ENCODE measurements around the gene USP17L29. TPM values are rescaled to one million over a fixed set of nuclear protein-coding genes. Genes with fewer than 3 reads are reported as not detected.
"Not testable (repeated sequence)": the region's sequence is repeated elsewhere in the genome, so short reads cannot be mapped to it uniquely, and the experiment has no call there.

The USP17L29 gene
- total RNA-seq, 1 experiment from 2014 or later: not detected

GRCh38 chr4:9334358-9334757 is 19.1 kb upstream of the USP17L29 start, which contains the start of gene USP17L26:
TSS of gene USP17L26 (plus strand) at chr4:9334658. CDS start at chr4:9334658, 0 bp downstream.
- H2AFZ ChIP-seq (ENCODE audit: low read depth, low read length, poor library complexity, severe bottlenecking); H3K9me2 ChIP-seq (ENCODE audit: insufficient read depth); H3K9me3 ChIP-seq (ENCODE audit: control insufficient read depth in 1 of 2, insufficient read depth in 1 of 2, low read depth in 1 of 2, low read length in 2 of 2); RAD21 ChIA-PET (ENCODE audit: low non-redundant PET in 1 of 2, low total read pairs in 2 of 2, uncharacterized antibody in 2 of 2, unreplicated experiment in 2 of 2); DNase-seq (ENCODE audit: low read depth, low spot score); H4K20me1 ChIP-seq (ENCODE audit: insufficient read depth); H3K27me3 ChIP-seq (ENCODE audit: insufficient read depth, low read length); H3K79me2 ChIP-seq (ENCODE audit: insufficient read depth, low read length); BruUV-seq (replicated peaks); CTCF ChIA-PET; H3K9ac ChIP-seq (ENCODE audit: low read length); H3K36me3 ChIP-seq (ENCODE audit: control insufficient read depth in 1 of 2, insufficient read depth in 2 of 2, low read length in 2 of 2); H3K4me2 ChIP-seq (ENCODE audit: low read length); H3K4me3 ChIP-seq (replicated peaks in 1 of 2; ENCODE audit: low read depth in 1 of 2, low read length in 2 of 2); intact Hi-C loops (cut with micrococcal nuclease); H3K4me1 ChIP-seq (ENCODE audit: control insufficient read depth in 1 of 2, insufficient read depth in 2 of 2, low read length in 2 of 2); H3K27ac ChIP-seq (ENCODE audit: low read depth, low read length); ATAC-seq; POLR2A ChIA-PET: not testable (repeated sequence)

DNA sequence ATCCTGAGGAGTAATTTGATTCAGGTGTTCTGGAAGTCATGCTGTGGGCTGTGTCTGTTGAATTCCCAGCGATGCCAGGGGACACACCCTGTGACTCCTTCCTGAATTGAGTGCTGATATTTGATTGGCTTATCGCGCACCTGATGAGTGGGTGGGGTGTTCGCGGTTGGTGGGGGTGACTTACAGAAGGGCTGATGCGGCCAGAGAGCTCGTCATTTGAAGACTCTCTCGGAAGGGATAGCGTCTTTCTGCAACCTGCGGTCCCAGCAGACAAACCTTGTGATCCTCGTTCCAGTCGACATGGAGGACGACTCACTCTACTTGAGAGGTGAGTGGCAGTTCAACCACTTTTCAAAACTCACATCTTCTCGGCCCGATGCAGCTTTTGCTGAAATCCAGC is 14.3 kb upstream of the USP17L29 start, which contains the start of gene USP17L5:
Gene USP17L5 (plus strand): TSS at position 301 of the 400 bp plus-strand sequence. CDS start 0 bp downstream, at position 301.
- RAD21 ChIA-PET (ENCODE audit: low non-redundant PET in 1 of 2, low total read pairs in 2 of 2, uncharacterized antibody in 2 of 2, unreplicated experiment in 2 of 2); BruUV-seq (replicated peaks); intact Hi-C loops (cut with micrococcal nuclease); H3K36me3 ChIP-seq (ENCODE audit: control insufficient read depth in 1 of 2, insufficient read depth in 2 of 2, low read length in 2 of 2); H3K9me3 ChIP-seq (ENCODE audit: control insufficient read depth in 1 of 2, insufficient read depth in 1 of 2, low read depth in 1 of 2, low read length in 2 of 2); H4K20me1 ChIP-seq (ENCODE audit: insufficient read depth); H3K27ac ChIP-seq (ENCODE audit: low read depth, low read length); DNase-seq (ENCODE audit: low read depth, low spot score); H3K4me1 ChIP-seq (ENCODE audit: control insufficient read depth in 1 of 2, insufficient read depth in 2 of 2, low read length in 2 of 2); H3K9me2 ChIP-seq (ENCODE audit: insufficient read depth); POLR2A ChIA-PET; H3K4me3 ChIP-seq (replicated peaks in 1 of 2; ENCODE audit: low read depth in 1 of 2, low read length in 2 of 2); CTCF ChIA-PET; H3K9ac ChIP-seq (ENCODE audit: low read length); H2AFZ ChIP-seq (ENCODE audit: low read depth, low read length, poor library complexity, severe bottlenecking); H3K79me2 ChIP-seq (ENCODE audit: insufficient read depth, low read length); ATAC-seq; H3K4me2 ChIP-seq (ENCODE audit: low read length); H3K27me3 ChIP-seq (ENCODE audit: insufficient read depth, low read length): not testable (repeated sequence)

GRCh38 chr4:9343848-9344247 is 9.6 kb upstream of the USP17L29 start, which contains the start of gene USP17L27:
TSS of gene USP17L27 (plus strand) at chr4:9344148. CDS start at chr4:9344148, 0 bp downstream.
- H3K36me3 ChIP-seq (ENCODE audit: control insufficient read depth in 1 of 2, insufficient read depth in 2 of 2, low read length in 2 of 2); intact Hi-C loops (cut with micrococcal nuclease); BruUV-seq (replicated peaks); H3K4me3 ChIP-seq (replicated peaks in 1 of 2; ENCODE audit: low read depth in 1 of 2, low read length in 2 of 2); H2AFZ ChIP-seq (ENCODE audit: low read depth, low read length, poor library complexity, severe bottlenecking); H3K9me2 ChIP-seq (ENCODE audit: insufficient read depth); H3K27ac ChIP-seq (ENCODE audit: low read depth, low read length); ATAC-seq; H3K4me2 ChIP-seq (ENCODE audit: low read length); H3K9me3 ChIP-seq (ENCODE audit: control insufficient read depth in 1 of 2, insufficient read depth in 1 of 2, low read depth in 1 of 2, low read length in 2 of 2); H3K4me1 ChIP-seq (ENCODE audit: control insufficient read depth in 1 of 2, insufficient read depth in 2 of 2, low read length in 2 of 2); POLR2A ChIA-PET; H3K9ac ChIP-seq (ENCODE audit: low read length); CTCF ChIA-PET; DNase-seq (ENCODE audit: low read depth, low spot score); H3K79me2 ChIP-seq (ENCODE audit: insufficient read depth, low read length); H4K20me1 ChIP-seq (ENCODE audit: insufficient read depth); RAD21 ChIA-PET (ENCODE audit: low non-redundant PET in 1 of 2, low total read pairs in 2 of 2, uncharacterized antibody in 2 of 2, unreplicated experiment in 2 of 2); H3K27me3 ChIP-seq (ENCODE audit: insufficient read depth, low read length): not testable (repeated sequence)

DNA sequence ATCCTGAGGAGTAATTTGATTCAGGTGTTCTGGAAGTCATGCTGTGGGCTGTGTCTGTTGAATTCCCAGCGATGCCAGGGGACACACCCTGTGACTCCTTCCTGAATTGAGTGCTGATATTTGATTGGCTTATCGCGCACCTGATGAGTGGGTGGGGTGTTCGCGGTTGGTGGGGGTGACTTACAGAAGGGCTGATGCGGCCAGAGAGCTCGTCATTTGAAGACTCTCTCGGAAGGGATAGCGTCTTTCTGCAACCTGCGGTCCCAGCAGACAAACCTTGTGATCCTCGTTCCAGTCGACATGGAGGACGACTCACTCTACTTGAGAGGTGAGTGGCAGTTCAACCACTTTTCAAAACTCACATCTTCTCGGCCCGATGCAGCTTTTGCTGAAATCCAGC is 4.8 kb upstream of the USP17L29 start, which contains the start of gene USP17L28:
Gene USP17L28 (plus strand): TSS at position 301 of the 400 bp plus-strand sequence. CDS start 0 bp downstream, at position 301.
- H3K9ac ChIP-seq (ENCODE audit: low read length); H3K4me3 ChIP-seq (replicated peaks in 1 of 2; ENCODE audit: low read depth in 1 of 2, low read length in 2 of 2); intact Hi-C loops (cut with micrococcal nuclease); H3K4me1 ChIP-seq (ENCODE audit: control insufficient read depth in 1 of 2, insufficient read depth in 2 of 2, low read length in 2 of 2); H2AFZ ChIP-seq (ENCODE audit: low read depth, low read length, poor library complexity, severe bottlenecking); RAD21 ChIA-PET (ENCODE audit: low non-redundant PET in 1 of 2, low total read pairs in 2 of 2, uncharacterized antibody in 2 of 2, unreplicated experiment in 2 of 2); H3K4me2 ChIP-seq (ENCODE audit: low read length); H3K79me2 ChIP-seq (ENCODE audit: insufficient read depth, low read length); CTCF ChIA-PET; H4K20me1 ChIP-seq (ENCODE audit: insufficient read depth); DNase-seq (ENCODE audit: low read depth, low spot score); H3K9me2 ChIP-seq (ENCODE audit: insufficient read depth); H3K9me3 ChIP-seq (ENCODE audit: control insufficient read depth in 1 of 2, insufficient read depth in 1 of 2, low read depth in 1 of 2, low read length in 2 of 2); H3K27ac ChIP-seq (ENCODE audit: low read depth, low read length); ATAC-seq; H3K27me3 ChIP-seq (ENCODE audit: insufficient read depth, low read length); H3K36me3 ChIP-seq (ENCODE audit: control insufficient read depth in 1 of 2, insufficient read depth in 2 of 2, low read length in 2 of 2); BruUV-seq (replicated peaks); POLR2A ChIA-PET: not testable (repeated sequence)

All from HCT116 (cell line).